GM18520 (cell line): ENCODE measurements around the gene LDLRAD3.

Experiments used
- ATAC-seq: cut with Tn5 transposase; IDR thresholded peaks from one replicate; pipeline ENCODE4 v1.9.1; 2021; ENCODE audit not compliant: unreplicated experiment

Gene LDLRAD3

GRCh38 chr11:35953081-35953760 is 9.4 kb downstream of the LDLRAD3 start:
- no peak for ATAC-seq

- ATAC-seq = no peak
These were observed 10.3 kb downstream of the LDLRAD3 start for GRCh38 chr11:35954205-35954604.

GRCh38 chr11:35955636-35956035 is 11.8 kb downstream of the LDLRAD3 start:
- ATAC-seq = no peak

GRCh38 chr11:35962369-35963138 is 18.7 kb downstream of the LDLRAD3 start:
- no peak for ATAC-seq

GRCh38 chr11:35963911-35964310 is 20.0 kb downstream of the LDLRAD3 start:
- no peak for ATAC-seq

DNA sequence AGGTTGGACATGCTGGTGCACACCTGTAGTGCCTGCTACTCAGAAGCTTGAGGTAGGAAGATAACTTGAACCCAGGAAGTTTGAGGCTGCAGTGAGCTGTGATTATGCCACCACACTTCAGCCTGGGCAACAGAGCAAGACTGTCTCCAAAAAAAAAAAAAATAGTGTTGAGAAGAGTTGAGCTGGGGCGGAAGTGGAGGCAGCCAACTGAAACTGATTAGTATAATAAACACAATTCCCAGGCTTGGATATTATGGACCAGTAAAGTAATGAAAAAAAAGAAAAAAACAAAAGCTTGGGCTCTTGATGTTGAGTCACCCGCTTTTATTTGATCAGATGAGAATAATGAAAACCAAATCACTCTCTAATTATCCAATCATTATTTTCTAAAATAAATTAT is 21.0 kb downstream of the LDLRAD3 start:
- no peak for ATAC-seq

DNA sequence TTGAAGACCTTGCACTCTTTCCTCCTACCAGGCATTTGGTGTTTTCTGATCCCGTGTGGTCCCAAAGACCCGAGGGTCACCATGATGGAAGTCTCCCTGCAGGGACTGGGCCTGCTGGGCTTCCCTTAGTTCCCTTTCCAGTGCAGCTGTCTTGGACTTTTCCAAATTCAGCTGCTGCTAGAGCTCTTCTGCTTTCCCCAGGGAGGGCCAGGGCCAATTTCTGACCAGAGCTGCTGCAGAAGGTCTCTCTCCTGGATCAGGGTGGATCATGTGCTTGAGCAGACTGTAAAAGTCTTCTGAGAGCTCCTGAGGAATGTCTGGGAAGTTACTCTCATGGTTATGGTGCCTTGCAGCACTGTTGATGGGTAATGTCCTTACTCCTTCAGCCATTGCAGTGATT is 23.2 kb downstream of the LDLRAD3 start:
- no peak for ATAC-seq

- no peak for ATAC-seq
These were observed 24.7 kb downstream of the LDLRAD3 start for GRCh38 chr11:35968386-35969088.

DNA sequence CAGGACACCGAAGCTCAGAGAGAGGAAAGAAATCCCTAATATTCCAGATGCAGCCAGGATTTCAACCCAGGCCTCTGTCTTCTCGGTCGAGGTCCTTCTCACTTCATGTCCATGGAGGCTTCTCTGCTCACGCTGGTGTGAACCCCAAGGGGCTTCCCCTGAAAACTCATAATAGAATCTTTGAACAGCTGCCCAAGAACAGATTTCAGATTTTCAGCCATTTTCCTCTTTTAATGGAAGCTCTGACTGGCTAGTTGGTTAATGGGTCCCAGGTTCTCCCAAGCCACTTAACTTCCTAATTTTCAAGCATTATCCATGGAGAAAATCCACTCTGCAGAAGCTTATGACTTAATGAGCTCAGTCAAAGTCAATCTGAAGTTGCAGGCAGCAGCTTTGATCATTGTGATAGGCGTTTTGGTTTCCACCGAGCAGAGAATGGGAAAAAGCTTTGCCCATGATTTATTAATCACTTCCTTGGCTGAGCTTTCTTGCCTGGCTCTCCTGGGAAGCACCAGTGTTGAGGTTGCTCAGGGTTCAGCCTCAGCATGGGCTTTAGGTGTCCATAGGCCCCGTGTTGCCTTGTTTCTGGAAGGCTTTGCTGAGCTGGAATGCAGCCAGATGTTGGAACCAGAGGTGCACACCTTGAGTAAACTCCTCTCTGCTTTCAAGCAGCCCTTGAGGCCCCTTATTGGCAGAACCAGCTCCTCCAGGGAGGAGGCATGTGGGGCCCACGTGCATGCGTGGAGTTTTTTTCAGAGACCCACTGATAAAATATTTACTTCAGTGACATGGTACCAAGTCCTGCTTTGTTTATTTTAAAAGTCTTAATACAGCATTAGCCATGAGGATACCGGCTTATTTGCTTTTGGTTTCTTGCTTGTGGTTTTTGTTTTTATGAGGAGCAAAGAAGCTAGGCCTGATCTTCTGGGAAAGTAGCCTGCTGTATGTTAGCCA is 25.5 kb downstream of the LDLRAD3 start:
- ATAC-seq = no peak

GRCh38 chr11:35970445-35970844 is 26.6 kb downstream of the LDLRAD3 start:
- no peak for ATAC-seq

DNA sequence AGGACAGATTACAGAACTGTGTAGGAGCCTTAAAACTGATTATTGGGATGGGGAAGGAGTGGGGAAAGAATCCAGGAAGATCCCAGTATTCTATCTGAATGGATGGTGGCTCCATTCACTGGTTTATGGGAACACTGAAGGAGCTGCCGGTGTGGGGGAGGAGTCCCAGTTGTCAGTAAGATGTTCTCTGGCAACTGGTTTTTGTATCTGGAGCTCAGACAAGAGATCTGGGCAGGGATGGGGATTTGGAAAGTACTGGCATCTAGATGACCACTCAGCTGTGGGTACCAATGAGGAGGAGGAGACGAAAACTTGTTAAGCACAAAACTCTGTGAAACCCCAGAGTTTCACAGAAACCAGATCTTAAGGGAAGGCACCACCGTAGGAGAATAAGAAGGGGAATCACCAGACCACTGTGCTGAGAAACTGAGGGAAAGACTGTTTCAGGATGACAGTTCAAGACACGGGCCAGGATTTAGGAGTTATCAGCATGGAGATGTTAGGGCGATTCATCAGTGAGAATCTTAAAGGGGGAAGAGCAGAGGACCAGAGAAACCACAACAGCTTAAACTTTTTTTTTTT is 28.1 kb downstream of the LDLRAD3 start:
- no peak for ATAC-seq

DNA sequence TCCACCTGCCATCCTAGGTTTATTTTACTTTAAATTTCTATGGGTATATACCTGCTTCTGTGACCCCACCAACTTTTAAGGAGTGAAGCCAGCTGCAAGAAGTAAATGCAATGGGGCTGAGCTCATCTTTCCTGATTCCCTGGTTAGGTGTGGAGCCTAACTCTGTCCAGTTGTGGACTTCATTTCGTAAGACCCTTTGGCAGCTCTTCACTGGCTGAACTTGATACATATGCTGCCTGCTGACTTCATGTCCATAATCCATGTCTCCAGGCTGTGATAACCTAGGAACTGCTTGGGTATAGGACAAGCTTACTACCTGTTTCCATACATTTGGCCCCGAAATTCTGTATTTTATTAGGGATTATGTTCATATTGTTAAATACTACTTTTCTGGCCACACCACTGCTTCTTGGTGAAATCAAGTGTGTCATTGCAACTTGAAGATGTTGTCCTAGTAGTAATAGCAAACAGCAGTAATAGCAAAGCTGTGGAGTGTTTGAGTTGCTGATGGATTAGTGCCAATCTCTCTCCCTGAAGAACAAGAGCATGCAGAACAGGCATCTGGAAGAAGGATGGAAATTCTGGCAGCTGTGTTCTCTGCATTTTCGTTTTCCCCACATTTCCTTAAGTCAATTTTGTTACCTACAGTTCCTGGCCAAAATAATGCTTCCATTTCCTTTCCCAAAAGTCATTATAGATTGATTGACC is 31.2 kb downstream of the LDLRAD3 start:
- no peak for ATAC-seq

DNA sequence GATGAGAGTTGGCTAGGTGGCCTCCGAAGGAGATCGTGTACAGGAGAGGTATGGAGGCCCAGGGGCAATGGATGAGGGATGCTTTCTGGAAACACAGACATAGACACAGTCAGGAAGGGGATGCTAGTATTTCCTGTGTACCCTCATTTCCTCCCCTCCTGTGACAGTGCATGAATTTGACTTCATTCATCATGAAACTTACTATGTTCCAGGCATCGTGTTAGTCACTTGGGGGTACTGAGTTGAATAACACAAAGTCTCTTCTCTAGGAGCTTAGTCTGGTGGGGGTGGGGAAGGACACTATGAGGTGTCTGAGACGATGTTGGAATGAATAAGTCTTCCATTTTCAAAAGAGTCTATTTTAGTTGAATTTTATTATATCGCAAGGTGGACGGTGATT is 32.6 kb downstream of the LDLRAD3 start:
- ATAC-seq = no peak

DNA sequence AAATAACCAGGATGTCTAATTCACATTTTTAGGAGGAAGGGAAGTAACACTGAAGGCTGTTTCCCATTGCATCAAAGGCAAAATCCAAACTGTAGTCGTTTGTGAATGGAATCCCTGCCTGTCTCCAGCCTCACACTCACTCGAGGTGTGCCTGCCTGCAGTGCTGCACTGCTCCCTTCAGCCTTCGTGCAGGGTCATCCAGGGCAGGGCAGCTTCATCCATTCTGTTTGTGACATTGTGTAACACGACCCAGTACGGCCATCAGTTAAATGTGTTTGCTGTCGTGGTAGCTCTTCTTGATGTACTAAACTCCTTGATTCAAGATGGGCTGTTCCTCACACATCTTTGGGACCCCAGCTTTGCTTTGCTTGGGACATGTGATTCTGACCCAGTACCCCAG is 34.3 kb downstream of the LDLRAD3 start:
- no peak for ATAC-seq

- ATAC-seq = no peak
These were observed 35.0 kb downstream of the LDLRAD3 start for GRCh38 chr11:35978891-35979290.

GRCh38 chr11:35980686-35981390 is 37.0 kb downstream of the LDLRAD3 start:
- no peak for ATAC-seq

DNA sequence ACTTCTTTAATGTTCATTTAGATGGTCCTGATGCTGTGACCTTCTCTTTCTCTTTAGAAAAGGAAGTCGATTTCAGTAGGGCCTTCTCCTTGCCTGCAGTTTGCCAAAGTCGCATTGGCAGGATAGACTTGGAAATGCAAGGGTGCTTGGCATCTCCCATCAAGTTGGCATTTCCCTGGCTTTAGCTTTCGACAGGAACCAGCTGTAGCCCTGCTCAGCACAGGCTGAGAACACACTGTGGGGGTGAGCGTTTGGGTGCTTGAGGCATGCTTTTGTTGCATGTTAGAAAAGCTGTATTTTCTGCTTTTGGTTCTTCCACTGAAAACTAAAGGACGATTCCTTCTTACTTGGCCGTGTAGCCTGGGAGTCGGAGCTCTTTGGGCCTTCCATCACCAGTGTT is 37.7 kb downstream of the LDLRAD3 start:
- no peak for ATAC-seq

DNA sequence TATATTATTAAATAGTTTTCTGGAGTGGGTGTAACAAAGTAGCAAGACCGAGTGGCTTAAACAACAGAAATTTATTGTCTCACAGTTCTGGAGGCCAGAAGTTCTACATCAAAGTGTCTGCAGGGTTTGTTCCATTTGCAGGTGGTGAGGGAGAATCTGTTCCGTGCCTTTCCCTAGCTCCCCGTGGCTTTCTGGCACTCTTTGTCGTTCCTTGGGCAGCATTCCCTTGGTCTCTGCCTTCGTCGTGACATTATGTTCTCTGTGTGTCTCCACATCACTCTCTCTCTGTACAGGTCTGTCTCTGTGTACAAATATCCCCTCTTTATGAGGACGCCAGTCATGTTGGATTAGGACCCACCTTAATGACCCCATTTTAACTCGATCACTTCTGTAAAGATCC is 38.2 kb downstream of the LDLRAD3 start:
- ATAC-seq = no peak

DNA sequence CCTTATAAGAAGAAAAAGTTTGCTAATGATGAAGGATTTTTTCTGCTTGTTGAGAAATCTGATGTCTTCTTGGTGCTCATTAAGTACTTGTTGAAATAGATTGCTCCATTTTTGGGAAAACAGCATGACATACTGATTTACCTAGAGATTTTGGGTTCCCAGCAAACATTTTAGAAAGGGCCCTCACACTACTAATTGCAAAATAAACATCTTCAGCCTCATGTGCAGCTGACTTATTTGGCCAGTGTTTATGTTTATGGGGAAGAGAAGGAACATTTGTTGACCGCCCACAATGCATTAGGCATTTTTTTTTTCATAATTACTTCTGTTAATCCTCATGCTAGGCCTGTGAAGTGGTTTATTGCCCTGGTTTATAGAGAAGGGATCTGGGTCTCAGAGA is 40.1 kb downstream of the LDLRAD3 start:
- no peak for ATAC-seq
